ENCODE measurements around the gene NLRX1. TPM values are rescaled to one million over a fixed set of nuclear protein-coding genes. Genes with fewer than 3 reads are reported as not detected.
A peak's percentile ranks its signal among the peaks of the same experiment; 100 is the strongest.

NLRX1 gene
- total RNA-seq, 1 donor from 2014 or later: 10.2 TPM

DNA sequence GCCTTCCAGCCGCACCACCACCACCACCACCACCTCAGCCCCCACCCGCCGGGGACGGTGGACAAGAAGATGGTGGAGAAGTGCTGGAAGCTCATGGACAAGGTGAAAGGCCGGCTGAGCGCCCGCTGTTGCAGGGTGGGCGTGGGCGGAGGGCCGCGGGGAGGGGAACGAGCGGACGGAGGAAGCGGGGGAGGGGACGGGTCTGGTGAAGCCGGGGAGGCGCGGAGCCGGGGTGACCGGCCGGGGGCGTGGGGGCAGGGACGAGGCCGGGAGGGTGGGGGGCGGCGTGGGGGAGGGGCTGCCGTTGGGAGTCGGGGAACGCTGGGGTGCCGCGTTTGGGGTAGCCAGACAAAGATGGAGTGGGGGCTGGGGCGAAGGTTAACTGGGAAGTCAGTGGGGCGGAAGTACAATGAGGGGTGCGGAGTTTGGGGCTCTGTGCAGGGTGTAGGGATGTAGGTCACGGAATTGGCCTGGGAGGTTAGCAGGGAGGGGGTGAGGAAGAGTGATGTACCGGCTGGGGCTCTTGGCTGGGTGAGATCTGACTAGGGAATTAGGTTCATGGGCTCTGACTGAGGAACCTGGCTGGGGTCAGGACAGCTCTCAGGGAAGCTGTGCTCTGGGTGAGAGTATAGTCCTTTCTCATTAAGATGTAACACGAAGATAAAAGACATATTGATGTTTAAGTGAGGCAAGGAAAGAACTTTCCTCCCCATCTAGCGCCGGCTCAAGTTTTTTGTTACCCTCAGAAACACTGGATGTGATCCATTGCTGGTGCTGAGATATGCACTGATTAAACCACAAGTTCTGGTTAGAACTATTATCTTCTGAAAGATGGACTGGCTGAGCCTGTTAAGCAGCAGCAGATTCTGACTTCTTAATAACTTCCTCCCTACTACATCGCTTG, 38.2 kb downstream of the NLRX1 start:
- peak; percentile 75 for DNase-seq (ENCODE audit: low spot score)
- Mint-ChIP-seq H3K27ac (peak overlapping the region; percentile 78), H3K4me1 (peaks cover 26% of the 10 kb centered on the region), H3K36me3 (peaks cover 1% of the 10 kb centered on the region), H3K27me3 (ENCODE audit: insufficient read depth, low read depth) (peaks cover 5% of the 10 kb centered on the region), H3K4me3 (peak overlapping the region; percentile 98), H3K9me3 (no peaks in the 10 kb centered on the region)
- Histone ChIP-seq H3K36me3 (no peaks in the 10 kb centered on the region), H3K4me2 (peak overlapping the region; percentile 87), H3K4me1 (peaks cover 12% of the 10 kb centered on the region), H3K9me3 (ENCODE audit: low read depth) (no peaks in the 10 kb centered on the region), H3F3A (ENCODE audit: low read depth) (peaks cover 17% of the 10 kb centered on the region), H3K27ac (peak overlapping the region; percentile 74), H3K79me2 (ENCODE audit: low read depth) (peaks cover 51% of the 10 kb centered on the region), H2AFZ (replicated peaks) (peak overlapping the region; percentile 60), H3K4me3 (peak overlapping the region; percentile 99), H4K20me1 (ENCODE audit: low read depth) (peaks cover 32% of the 10 kb centered on the region), H3K9ac (peak overlapping the region; percentile 54), H3K27me3 (no peaks in the 10 kb centered on the region)
- TF ChIP-seq EZH2phosphoT487 (IDR thresholded peaks at IDR 0.05): no peak
- no peak for TF ChIP-seq EZH2 (IDR thresholded peaks at IDR 0.05)
- TF ChIP-seq, protein P1, sequence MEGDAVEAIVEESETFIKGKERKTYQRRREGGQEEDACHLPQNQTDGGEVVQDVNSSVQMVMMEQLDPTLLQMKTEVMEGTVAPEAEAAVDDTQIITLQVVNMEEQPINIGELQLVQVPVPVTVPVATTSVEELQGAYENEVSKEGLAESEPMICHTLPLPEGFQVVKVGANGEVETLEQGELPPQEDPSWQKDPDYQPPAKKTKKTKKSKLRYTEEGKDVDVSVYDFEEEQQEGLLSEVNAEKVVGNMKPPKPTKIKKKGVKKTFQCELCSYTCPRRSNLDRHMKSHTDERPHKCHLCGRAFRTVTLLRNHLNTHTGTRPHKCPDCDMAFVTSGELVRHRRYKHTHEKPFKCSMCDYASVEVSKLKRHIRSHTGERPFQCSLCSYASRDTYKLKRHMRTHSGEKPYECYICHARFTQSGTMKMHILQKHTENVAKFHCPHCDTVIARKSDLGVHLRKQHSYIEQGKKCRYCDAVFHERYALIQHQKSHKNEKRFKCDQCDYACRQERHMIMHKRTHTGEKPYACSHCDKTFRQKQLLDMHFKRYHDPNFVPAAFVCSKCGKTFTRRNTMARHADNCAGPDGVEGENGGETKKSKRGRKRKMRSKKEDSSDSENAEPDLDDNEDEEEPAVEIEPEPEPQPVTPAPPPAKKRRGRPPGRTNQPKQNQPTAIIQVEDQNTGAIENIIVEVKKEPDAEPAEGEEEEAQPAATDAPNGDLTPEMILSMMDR (IDR thresholded peaks at IDR 0.05): no peak

DNA sequence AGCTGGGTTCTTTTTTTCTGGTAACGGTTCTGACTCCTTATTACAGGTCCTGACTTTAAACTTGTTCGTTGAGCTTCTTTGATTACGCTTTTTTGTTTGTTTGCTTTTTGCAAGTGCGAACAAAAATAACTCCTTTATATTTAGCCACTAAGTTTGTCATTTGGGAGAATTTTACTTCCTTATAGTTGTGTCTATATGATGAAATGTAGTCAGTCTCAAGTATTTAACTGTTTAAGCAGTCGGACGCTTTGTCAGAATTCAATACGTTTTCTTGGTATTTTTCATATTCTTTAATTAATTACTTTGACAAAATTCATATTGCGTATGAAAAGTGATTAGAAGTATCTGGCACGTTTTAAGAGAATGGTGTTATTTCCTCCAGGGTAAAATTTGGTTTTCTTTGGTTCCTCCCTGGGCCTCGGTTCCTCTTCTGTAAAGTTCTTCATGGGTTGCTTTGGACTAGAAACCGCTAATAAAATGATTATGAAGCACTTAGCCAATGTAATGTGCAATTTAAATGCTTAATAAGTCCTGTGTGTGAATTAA, 39.0 kb downstream of the NLRX1 start:
- Histone ChIP-seq H3K9ac (no peak overlapping the region), H3K79me2 (ENCODE audit: low read depth) (peaks cover 58% of the 10 kb centered on the region), H4K20me1 (ENCODE audit: low read depth) (peaks cover 32% of the 10 kb centered on the region), H2AFZ (replicated peaks) (no peak overlapping the region), H3K9me3 (ENCODE audit: low read depth) (no peaks in the 10 kb centered on the region), H3K27me3 (no peaks in the 10 kb centered on the region), H3K4me1 (peaks cover 12% of the 10 kb centered on the region), H3K36me3 (no peaks in the 10 kb centered on the region), H3K27ac (no peak overlapping the region), H3K4me2 (peak overlapping the region; percentile 87), H3F3A (ENCODE audit: low read depth) (peaks cover 17% of the 10 kb centered on the region), H3K4me3 (peak overlapping the region; percentile 99)
- H3K9me3 Mint-ChIP-seq: no peaks in the 10 kb centered on the region
- H3K4me3 Mint-ChIP-seq: peak overlapping the region; percentile 98
- H3K4me1 Mint-ChIP-seq: peaks cover 26% of the 10 kb centered on the region
- TF ChIP-seq EZH2phosphoT487 (IDR thresholded peaks at IDR 0.05) (no peak), EZH2 (IDR thresholded peaks at IDR 0.05) (no peak)
- TF ChIP-seq, protein P1 (IDR thresholded peaks at IDR 0.05): no peak
- peaks cover 1% of the 10 kb centered on the region for H3K36me3 Mint-ChIP-seq
- DNase-seq (ENCODE audit: low spot score): no peak
- peaks cover 5% of the 10 kb centered on the region for H3K27me3 Mint-ChIP-seq (ENCODE audit: insufficient read depth, low read depth)
- H3K27ac Mint-ChIP-seq: no peak overlapping the region

DNA sequence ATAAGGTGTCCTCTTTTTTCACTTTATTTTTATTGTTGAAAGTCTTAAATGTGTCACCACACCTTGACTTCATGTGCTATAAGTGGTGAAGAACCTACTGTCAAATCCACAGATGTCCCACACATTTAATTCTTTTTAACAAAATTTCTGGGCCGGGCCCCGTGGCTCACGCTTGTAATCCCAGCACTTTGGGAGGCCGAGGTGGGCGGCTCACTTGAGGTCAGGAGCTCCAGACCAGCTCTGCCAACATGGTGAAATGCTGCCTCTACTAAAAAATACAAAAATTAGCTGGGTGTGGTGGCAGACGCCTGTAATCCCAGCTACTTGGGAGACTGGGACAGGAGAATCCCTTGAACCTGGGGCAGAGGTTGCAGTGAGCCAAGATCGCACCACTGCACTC, 40.7 kb downstream of the NLRX1 start:
- DNase-seq (ENCODE audit: low spot score): no peak
- Histone ChIP-seq H3K27me3 (no peaks in the 10 kb centered on the region), H4K20me1 (ENCODE audit: low read depth) (peaks cover 40% of the 10 kb centered on the region), H3K36me3 (no peaks in the 10 kb centered on the region), H3K27ac (no peak overlapping the region), H3K9ac (no peak overlapping the region), H3K4me3 (no peak overlapping the region), H3K4me2 (no peak overlapping the region), H2AFZ (replicated peaks) (no peak overlapping the region), H3F3A (ENCODE audit: low read depth) (peaks cover 17% of the 10 kb centered on the region), H3K4me1 (peaks cover 12% of the 10 kb centered on the region), H3K9me3 (ENCODE audit: low read depth) (no peaks in the 10 kb centered on the region), H3K79me2 (ENCODE audit: low read depth) (peaks cover 75% of the 10 kb centered on the region)
- H3K4me3 Mint-ChIP-seq: no peak overlapping the region
- H3K27ac Mint-ChIP-seq: no peak overlapping the region
- peaks cover 6% of the 10 kb centered on the region for H3K27me3 Mint-ChIP-seq (ENCODE audit: insufficient read depth, low read depth)
- H3K9me3 Mint-ChIP-seq: no peaks in the 10 kb centered on the region
- H3K36me3 Mint-ChIP-seq: peaks cover 1% of the 10 kb centered on the region
- TF ChIP-seq EZH2phosphoT487 (IDR thresholded peaks at IDR 0.05): no peak
- TF ChIP-seq, protein P1 (IDR thresholded peaks at IDR 0.05): no peak
- TF ChIP-seq EZH2 (IDR thresholded peaks at IDR 0.05): no peak
- peaks cover 27% of the 10 kb centered on the region for H3K4me1 Mint-ChIP-seq
